GM12801 (cell line): ENCODE data around the gene ALDH1L2.

Source experiments
- CTCF ChIP-seq: IDR thresholded peaks from one replicate; pipeline ENCODE4 v1.5.1; 2011; ENCODE audit warnings: control low read depth; ENCODE audit not compliant: insufficient read length; ENCODE audit errors: extremely low read depth

Gene ALDH1L2

GRCh38 chr12:105015543-105015942 is 68.7 kb downstream of the ALDH1L2 start:
- TF ChIP-seq CTCF = no peak

- no peak for TF ChIP-seq CTCF
Measured at GRCh38 chr12:105014603-105015002, 69.7 kb downstream of the ALDH1L2 start.

- TF ChIP-seq CTCF = no peak
Measured at GRCh38 chr12:105013892-105014291, 70.4 kb downstream of the ALDH1L2 start.

- TF ChIP-seq CTCF = no peak
Measured at GRCh38 chr12:105001476-105001875, 82.8 kb downstream of the ALDH1L2 start.

GRCh38 chr12:104999347-104999685 is 84.9 kb downstream of the ALDH1L2 start:
- TF ChIP-seq CTCF = no peak

- no peak for TF ChIP-seq CTCF
Measured at GRCh38 chr12:104998423-104999346, 85.6 kb downstream of the ALDH1L2 start.

- TF ChIP-seq CTCF = no peak
Measured at GRCh38 chr12:104997541-104997940, 86.7 kb downstream of the ALDH1L2 start.
